Measurements from ENCODE around the gene CCDC92. TPM values are rescaled to one million over a fixed set of nuclear protein-coding genes. Genes with fewer than 3 reads are reported as not detected.

Gene CCDC92
- total and polyA plus RNA-seq, 12 donors, result 7.8 to 65.9 (median 23.7) TPM

DNA sequence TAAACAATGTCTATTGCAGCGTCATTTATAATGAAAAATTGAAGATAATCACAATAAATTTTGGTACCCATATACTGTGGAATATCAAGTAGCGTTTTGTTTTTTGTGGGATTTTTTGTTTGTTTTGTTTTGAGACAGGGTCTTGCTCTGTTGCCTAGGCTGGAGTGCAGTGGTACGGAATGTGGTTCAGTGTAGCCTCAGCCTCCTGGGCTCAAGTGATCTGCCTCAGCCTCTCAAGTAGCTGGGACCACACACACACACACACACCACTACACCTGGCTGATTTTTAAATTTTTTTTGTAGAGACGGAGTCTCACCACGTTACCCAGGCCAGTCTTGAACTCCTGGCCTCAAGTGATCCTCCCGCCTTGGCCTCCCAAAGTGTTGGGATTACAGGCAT is 6.9 kb upstream of the CCDC92 start:
- Histone ChIP-seq H3K9me3 (replicated peaks in 1 of 3) (no peaks in the 10 kb centered on the region), H3K4me3 (no peak overlapping the region), H3K27me3 (no peaks in the 10 kb centered on the region), H3K27ac (no peak overlapping the region), H3K4me1 (replicated peaks in 1 of 2) (peaks cover 0 to 6% of the 10 kb centered on the region in 2 donors), H3K36me3 (replicated peaks in 1 of 2) (peaks cover 0 to 5% of the 10 kb centered on the region in 2 donors)
- DNase-seq, result no peak
- 92 to 98% (median 97%) methylated on average over 6 of the region's 6 CpGs for WGBS, 4 donors
- TF ChIP-seq POLR2A (IDR thresholded peaks at IDR 0.05), result no peak
- TF ChIP-seq, protein P1, sequence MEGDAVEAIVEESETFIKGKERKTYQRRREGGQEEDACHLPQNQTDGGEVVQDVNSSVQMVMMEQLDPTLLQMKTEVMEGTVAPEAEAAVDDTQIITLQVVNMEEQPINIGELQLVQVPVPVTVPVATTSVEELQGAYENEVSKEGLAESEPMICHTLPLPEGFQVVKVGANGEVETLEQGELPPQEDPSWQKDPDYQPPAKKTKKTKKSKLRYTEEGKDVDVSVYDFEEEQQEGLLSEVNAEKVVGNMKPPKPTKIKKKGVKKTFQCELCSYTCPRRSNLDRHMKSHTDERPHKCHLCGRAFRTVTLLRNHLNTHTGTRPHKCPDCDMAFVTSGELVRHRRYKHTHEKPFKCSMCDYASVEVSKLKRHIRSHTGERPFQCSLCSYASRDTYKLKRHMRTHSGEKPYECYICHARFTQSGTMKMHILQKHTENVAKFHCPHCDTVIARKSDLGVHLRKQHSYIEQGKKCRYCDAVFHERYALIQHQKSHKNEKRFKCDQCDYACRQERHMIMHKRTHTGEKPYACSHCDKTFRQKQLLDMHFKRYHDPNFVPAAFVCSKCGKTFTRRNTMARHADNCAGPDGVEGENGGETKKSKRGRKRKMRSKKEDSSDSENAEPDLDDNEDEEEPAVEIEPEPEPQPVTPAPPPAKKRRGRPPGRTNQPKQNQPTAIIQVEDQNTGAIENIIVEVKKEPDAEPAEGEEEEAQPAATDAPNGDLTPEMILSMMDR (IDR thresholded peaks at IDR 0.05), result no peak
- intact Hi-C loops (cut with DNase I), result no loop called here

DNA sequence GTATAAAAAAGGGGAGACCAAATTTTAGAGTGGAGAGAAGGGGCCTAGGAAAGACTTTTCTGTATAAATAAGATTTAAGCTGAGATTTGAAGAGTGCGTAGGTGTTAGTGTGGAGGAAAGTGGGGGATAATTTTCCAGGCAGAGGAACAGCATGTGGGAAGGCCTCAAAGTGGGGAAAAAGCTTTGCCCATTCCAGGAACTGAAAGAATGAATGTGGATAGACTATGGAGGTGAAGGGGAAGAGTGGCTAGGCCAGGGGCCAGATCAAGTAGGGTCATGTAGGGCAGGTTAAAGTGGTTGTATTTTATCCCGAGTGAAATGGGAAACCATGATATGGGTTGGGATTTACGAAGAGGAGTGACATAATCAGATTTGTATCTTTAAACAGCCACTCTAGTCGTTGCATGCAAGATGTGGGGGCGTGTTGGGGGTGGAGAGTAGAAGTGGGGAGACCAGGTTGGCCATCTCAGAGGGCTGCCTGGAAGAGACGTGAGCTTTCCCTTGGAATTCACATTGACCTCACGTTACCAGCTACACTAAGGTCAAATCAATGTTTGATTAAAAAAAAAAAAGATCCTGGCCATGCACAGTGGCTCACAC is 3.7 kb upstream of the CCDC92 start:
- intact Hi-C loops (cut with DNase I), result no loop called here
- TF ChIP-seq POLR2A (IDR thresholded peaks at IDR 0.05), result no peak
- TF ChIP-seq, protein P1 (IDR thresholded peaks at IDR 0.05), result no peak
- Histone ChIP-seq H3K4me1 (replicated peaks in 1 of 2) (peaks cover 4 to 16% of the 10 kb centered on the region in 2 donors), H3K4me3 (no peak overlapping the region), H3K27me3 (no peaks in the 10 kb centered on the region), H3K9me3 (replicated peaks in 1 of 3) (no peaks in the 10 kb centered on the region), H3K36me3 (replicated peaks in 1 of 2) (peaks cover 0 to 5% of the 10 kb centered on the region in 2 donors), H3K27ac (no peak overlapping the region)
- no peak for DNase-seq
- WGBS, 4 donors, result 86 to 95% (median 88%) methylated on average over 7 of the region's 7 CpGs

DNA sequence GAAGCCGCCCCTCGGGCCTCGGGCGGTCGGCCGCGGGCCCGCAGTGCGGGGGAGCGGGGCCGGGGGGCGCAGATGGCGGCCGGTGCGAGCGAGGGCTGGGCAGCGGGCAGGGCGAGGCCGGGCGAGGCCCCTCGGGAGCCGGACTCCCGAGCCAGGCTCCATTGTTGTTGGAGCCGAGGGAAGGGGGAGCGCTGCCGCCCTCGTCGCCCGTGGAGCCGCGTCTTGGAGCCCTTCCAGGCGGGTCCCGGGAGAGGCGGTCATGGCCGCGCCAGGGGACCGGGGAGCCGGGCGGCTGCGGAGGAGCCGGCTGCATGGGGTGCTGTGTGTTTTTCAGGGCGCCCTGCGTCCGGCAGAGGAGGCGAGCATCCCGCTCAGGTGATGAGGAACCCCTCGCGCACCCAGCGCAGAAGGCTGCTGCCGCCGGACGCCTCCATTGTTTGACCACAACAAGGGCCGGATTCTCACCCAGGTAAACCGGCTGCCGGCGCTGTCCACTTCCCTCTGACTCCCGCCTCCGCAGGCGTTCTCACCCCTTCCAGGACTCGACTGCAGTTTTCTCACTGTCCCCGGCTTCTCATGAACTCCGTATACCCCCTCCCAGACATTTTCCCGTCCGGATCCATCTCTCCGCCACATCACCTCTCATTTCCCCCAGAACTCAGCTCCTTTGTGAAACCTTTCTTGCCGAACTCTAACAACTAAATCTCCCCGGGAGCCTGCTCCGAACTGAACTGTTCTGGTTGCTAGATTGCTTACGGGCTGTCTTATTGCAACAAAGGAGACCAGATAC is 1.1 kb upstream of the CCDC92 start:
- peak; percentile 25 to 66 (median 56) for DNase-seq
- TF ChIP-seq, protein P1 (IDR thresholded peaks at IDR 0.05), result no peak
- TF ChIP-seq POLR2A (IDR thresholded peaks at IDR 0.05), result no peak
- peaks cover 0 to 5% of the 10 kb centered on the region in 2 donors for H3K36me3 ChIP-seq (replicated peaks in 1 of 2)
- peaks cover 4 to 23% of the 10 kb centered on the region in 2 donors for H3K4me1 ChIP-seq (replicated peaks in 1 of 2)
- H3K27ac ChIP-seq, result peak overlapping the region in 4 of 5 donors; percentile 2 to 96 (median 64)
- no peaks in the 10 kb centered on the region for H3K9me3 ChIP-seq (replicated peaks in 1 of 3)
- intact Hi-C loops (cut with DNase I), result no loop called here
- H3K27me3 ChIP-seq, result no peaks in the 10 kb centered on the region
- peak overlapping the region; percentile 16 to 78 (median 64) for H3K4me3 ChIP-seq
- 1 to 4% (median 2%) methylated on average over 51 to 69 of the region's 69 CpGs for WGBS, 4 donors

DNA sequence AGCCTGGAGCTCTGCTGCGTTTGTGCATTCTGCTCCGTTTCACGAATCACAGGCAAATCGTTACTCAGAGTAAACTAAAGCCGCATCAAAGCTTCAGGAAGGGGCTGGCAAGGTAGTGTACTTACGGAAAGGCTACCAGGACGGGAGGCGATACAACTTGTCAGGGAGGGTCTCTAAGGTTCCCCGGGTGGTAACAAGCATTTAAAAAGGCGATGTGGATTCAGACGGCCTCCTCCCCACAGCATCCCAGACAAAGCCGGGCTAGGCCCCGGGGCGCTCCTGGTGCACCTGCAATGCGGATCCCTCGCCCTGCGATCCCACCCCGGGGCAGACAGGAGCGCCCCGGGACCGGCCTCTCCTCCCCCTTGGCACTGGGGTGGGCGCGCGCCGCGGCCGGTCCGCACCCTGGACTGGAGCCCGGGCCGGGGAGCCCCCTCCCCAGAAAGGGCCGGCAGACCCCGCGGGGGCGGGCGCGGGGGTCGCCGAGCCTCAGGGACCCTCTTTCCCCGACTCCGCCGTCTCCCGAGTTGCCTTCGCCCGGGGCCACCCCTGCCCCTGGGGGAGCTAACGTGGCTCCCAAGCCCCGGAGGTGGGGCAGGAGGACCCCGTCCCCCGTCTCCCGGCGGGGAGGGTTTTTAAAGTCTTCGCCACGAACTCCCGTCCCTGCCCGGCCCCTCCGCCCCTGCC is 718 bp downstream of the CCDC92 start:
- intact Hi-C loops (cut with DNase I), result no loop called here
- DNase-seq, result peak; percentile 27 to 64 (median 41)
- Histone ChIP-seq H3K36me3 (replicated peaks in 1 of 2) (no peaks in the 10 kb centered on the region), H3K4me1 (replicated peaks in 1 of 2) (peaks cover 4 to 23% of the 10 kb centered on the region in 2 donors), H3K27ac (peak overlapping the region; percentile 11 to 96 (median 82)), H3K9me3 (replicated peaks in 1 of 3) (no peaks in the 10 kb centered on the region), H3K27me3 (no peaks in the 10 kb centered on the region), H3K4me3 (peak overlapping the region in 3 of 4 donors; percentile 52 to 79 (median 78))
- WGBS, 4 donors, result 0 to 1% (median 1%) methylated on average over 13 to 55 of the region's 55 CpGs
- peak in 1 of 2 donors; percentile 63 for TF ChIP-seq POLR2A (IDR thresholded peaks at IDR 0.05)
- TF ChIP-seq, protein P1 (IDR thresholded peaks at IDR 0.05), result no peak
